HG02981 (cell line): ENCODE measurements around the gene LRP2.
"Not testable (repeated sequence)": the region's sequence is repeated elsewhere in the genome, so short reads cannot be mapped to it uniquely, and the experiment has no call there.

Experiments
- ATAC-seq: cut with Tn5 transposase; IDR thresholded peaks from one replicate; pipeline ENCODE4 v1.9.1; 2021; ENCODE audit warnings: mild to moderate bottlenecking, moderate library complexity; ENCODE audit not compliant: unreplicated experiment

LRP2 gene

GRCh38 chr2:169348321-169349024 lies 13.9 kb downstream of the LRP2 start:
- no peak for ATAC-seq

- ATAC-seq, result no peak
Observed at GRCh38 chr2:169345486-169346437, 16.6 kb downstream of the LRP2 start.

- ATAC-seq, result no peak
Observed at GRCh38 chr2:169344736-169345485, 17.4 kb downstream of the LRP2 start.

- ATAC-seq, result no peak
Observed at GRCh38 chr2:169343202-169343601, 19.1 kb downstream of the LRP2 start.

GRCh38 chr2:169339657-169340056 lies 22.7 kb downstream of the LRP2 start:
- ATAC-seq, result no peak

- no peak for ATAC-seq
Observed at GRCh38 chr2:169336695-169337094, 25.6 kb downstream of the LRP2 start.

- no peak for ATAC-seq
Observed at GRCh38 chr2:169330555-169331198, 31.7 kb downstream of the LRP2 start.

- no peak for ATAC-seq
Observed at GRCh38 chr2:169329688-169330554, 32.4 kb downstream of the LRP2 start.

- ATAC-seq, result no peak
Observed at GRCh38 chr2:169328785-169329184, 33.5 kb downstream of the LRP2 start.

- ATAC-seq, result not testable (repeated sequence)
Observed at GRCh38 chr2:169327837-169328236, 34.5 kb downstream of the LRP2 start.

GRCh38 chr2:169325886-169326285 lies 36.4 kb downstream of the LRP2 start:
- not testable (repeated sequence) for ATAC-seq

GRCh38 chr2:169324581-169325260 lies 37.6 kb downstream of the LRP2 start:
- ATAC-seq, result no peak

- no peak for ATAC-seq
Observed at GRCh38 chr2:169323841-169324240, 38.5 kb downstream of the LRP2 start.

- ATAC-seq, result no peak
Observed at GRCh38 chr2:169320561-169320960, 41.8 kb downstream of the LRP2 start.

- no peak for ATAC-seq
Observed at GRCh38 chr2:169315357-169315756, 47.0 kb downstream of the LRP2 start.

- not testable (repeated sequence) for ATAC-seq
Observed at GRCh38 chr2:169308349-169308748, 54.0 kb downstream of the LRP2 start.

- not testable (repeated sequence) for ATAC-seq
Observed at GRCh38 chr2:169304689-169305088, 57.6 kb downstream of the LRP2 start.

GRCh38 chr2:169303579-169304305 lies 58.6 kb downstream of the LRP2 start:
- ATAC-seq, result no peak

- no peak for ATAC-seq
Observed at GRCh38 chr2:169302364-169302763, 60.0 kb downstream of the LRP2 start.
